Putamen (tissue), 1 donor: ENCODE measurements around the gene UNC80.

Experiments
- DNase-seq: peaks from one replicate; pipeline ENCODE4 v3.0.0-alpha.2; 2016; ENCODE audit warnings: low spot score

Gene UNC80

DNA sequence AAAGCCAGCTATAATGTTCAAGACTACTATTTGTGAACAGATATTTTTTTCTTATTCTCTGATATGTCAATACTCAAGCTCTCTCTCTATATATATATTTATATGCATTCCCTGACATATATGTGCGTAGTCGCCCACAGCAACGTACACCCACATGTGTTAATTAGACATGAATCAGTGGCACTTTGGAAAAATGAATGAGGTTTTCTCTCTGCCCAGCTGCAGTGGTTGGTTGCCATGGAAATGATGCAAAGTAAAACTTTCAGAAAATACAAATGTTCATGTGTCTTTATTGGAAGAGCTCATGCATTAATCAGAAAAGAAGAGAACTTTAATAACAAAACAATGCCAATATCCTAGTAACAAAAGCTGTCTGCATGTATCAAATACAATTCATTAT, 34.7 kb downstream of the UNC80 start:
- DNase-seq: peak; percentile 38

DNA sequence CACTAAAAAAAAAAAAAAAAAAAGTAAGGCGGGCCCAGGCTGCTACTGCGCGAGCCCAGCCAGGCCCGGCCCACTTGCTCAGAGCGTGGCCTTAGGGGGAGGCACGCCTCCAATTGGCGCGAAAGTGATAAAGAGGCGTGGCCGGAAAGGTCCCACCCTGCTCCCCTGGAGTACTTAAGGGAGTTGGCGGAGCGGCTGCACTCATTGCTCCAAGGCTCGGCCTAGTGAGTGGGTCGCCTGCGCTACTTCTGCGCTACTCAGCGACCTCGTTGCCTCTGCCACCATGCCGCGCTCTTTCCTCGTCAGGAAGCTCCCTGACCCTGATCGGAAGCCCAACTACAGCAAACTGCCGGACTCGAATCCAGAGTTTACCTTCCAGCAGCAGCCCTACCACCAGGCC, 36.9 kb downstream of the UNC80 start:
- no peak for DNase-seq

GRCh38 chr2:209809256-209809655, 37.6 kb downstream of the UNC80 start:
- no peak for DNase-seq

GRCh38 chr2:209817844-209818271, 46.2 kb downstream of the UNC80 start:
- DNase-seq: no peak

GRCh38 chr2:209818939-209819338, 47.3 kb downstream of the UNC80 start:
- no peak for DNase-seq

- no peak for DNase-seq
Observed at GRCh38 chr2:209821806-209822205, 50.2 kb downstream of the UNC80 start.

- DNase-seq: no peak
Observed at GRCh38 chr2:209823484-209823883, 51.9 kb downstream of the UNC80 start.

DNA sequence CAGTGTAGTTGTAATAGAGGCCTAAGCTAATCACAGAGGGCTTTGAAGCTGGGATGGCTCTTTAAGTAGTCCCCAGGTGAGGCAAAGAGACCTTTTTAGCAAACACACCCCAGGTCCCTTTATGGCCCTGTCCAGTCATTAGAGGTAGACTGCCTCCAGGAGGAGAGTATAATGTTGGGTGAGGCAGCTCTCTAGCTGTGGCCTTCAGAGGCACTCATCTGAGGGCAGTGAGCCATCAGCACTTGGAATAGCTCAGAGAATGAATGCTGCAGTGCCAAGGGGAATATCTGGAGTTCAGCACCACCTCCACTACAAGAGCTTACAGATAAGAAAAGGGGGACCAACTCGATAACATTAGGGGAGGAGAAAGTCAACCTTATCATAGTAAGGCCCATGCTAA, 52.8 kb downstream of the UNC80 start:
- no peak for DNase-seq

- DNase-seq: no peak
Observed at GRCh38 chr2:209830722-209831465, 59.3 kb downstream of the UNC80 start.

- no peak for DNase-seq
Observed at GRCh38 chr2:209834767-209835166, 63.1 kb downstream of the UNC80 start.

- no peak for DNase-seq
Observed at GRCh38 chr2:209840434-209840833, 68.8 kb downstream of the UNC80 start.

DNA sequence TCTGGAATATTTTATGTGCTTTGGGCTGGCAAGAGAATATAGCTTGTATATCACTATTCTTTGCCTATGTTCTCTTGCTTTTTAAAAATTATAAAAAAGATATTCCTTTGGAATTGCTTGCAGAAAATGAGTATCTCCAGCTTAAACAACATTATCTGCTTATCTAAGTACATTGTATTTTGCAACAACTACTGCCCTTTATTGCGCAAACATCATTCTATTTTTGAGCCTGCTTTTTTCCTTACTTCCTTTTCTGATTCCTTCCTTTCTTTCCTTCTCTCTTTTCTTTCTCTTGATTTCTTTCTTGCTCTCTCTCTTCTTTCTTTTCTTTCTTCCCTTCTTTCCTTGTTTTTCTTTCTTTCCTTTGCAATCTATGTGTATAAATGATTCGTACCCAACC, 74.0 kb downstream of the UNC80 start:
- DNase-seq: no peak

GRCh38 chr2:209864716-209865295, 93.2 kb downstream of the UNC80 start:
- DNase-seq: no peak

- DNase-seq: no peak
Observed at GRCh38 chr2:209868271-209868994, 96.8 kb downstream of the UNC80 start.

GRCh38 chr2:209870067-209870466, 98.4 kb downstream of the UNC80 start:
- DNase-seq: no peak

DNA sequence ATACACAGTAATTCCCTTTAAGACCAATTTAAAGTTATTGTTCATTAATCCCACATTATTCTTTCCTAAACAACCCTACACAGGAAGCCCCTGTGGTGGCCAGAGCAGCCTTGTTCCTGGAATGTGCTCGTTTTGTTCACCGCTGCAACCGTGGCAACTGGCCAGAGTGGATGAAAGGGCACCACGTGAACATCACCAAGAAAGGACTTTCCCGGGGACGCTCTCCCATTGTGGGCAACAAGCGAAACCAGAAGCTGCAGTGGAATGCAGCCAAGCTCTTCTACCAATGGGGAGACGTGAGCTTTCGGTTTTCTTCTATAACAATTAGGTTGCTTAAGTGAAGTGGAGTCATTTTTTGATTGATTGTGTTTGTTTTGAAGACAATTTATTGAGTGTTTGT, 101.0 kb downstream of the UNC80 start:
- DNase-seq: peak; percentile 14

GRCh38 chr2:209875270-209875669, 103.6 kb downstream of the UNC80 start:
- DNase-seq: no peak

GRCh38 chr2:209876211-209876610, 104.6 kb downstream of the UNC80 start:
- DNase-seq: no peak

GRCh38 chr2:209878701-209879100, 107.1 kb downstream of the UNC80 start:
- DNase-seq: no peak

- DNase-seq: no peak
Observed at GRCh38 chr2:209900638-209901037, 129.0 kb downstream of the UNC80 start.

GRCh38 chr2:209901172-209901571, 129.5 kb downstream of the UNC80 start:
- no peak for DNase-seq

DNA sequence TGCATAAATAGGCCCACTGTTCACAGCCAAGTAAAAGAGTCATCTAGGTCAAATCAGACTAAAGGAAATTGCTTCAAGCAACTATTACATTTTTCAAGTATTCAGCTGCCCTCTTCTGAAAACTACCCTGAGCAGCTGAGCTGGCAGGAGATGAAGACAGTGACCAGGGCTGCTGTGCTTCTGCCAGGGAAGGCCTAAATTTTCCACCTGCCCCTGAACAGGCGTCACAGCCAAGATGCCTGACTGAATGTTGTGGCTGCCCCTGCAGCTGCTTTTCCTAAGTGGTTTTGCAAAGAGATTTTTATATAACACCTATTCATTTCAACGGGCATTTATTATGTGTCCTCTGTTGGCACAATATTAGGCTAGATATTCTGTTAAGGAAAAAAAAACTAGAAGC, 134.1 kb downstream of the UNC80 start:
- no peak for DNase-seq

DNA sequence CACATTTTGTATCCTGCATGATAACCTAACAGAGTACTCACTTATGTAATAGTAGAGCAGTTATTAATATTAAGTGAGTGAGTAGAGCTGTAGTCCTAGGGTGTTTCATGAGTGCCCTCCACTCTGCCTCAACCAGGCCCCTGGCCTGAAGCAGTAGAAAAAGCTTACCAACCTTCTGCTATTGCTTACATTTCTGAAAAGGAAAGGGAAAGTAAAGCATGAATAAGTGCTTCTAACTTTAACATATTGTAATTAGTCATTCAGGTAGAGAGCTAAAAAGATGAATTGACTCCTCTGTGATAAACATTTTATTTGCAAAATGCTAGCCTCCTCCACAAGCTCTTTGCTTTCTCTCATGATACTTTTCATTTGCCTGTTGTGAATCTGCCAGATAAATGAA, 136.1 kb downstream of the UNC80 start:
- DNase-seq: no peak
